GM04504 (cell line): ENCODE measurements around the gene ZNF630.
"Not testable (repeated sequence)": the region's sequence is repeated elsewhere in the genome, so short reads cannot be mapped to it uniquely, and the experiment has no call there.

Experiments
- DNase-seq: peaks from one replicate; pipeline ENCODE4 v3.0.0-alpha.2; 2012; ENCODE audit warnings: low read depth

The ZNF630 gene

GRCh38 chrX:48071064-48071985 lies at the start of gene ZNF630:
TSS of gene ZNF630 (minus strand) at chrX:48071640. CDS start at chrX:48066886, 4,754 bp downstream.
- DNase-seq = no peak

- no peak for DNase-seq
These were observed 36.3 kb upstream of the ZNF630 start for GRCh38 chrX:48107717-48108116.

DNA sequence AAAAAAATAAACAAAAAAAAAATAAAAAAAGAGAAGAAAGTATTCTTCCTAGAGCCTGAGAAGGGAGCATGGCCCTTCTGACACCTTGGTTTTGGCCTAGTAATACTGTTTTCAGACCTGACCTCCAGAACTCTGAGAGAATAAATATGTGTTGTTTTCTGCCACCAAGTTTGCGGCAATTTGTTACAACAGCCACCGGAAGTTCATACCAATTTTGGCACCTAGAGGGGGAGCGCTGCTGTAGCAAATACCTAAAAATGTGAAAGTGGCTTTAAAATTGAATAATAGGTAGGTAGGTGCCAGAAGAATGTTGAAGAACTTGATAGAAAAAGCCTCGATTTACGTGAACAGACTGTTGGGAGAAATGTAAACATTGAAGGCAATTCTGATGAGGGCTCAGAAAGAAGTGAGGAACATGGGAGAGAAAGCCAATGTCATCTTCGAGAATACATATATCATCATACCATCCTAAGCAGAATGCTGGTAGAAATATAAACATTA lies 31.5 kb upstream of the ZNF630 start:
- no peak for DNase-seq

GRCh38 chrX:48101443-48101842 lies 30.0 kb upstream of the ZNF630 start:
- no peak for DNase-seq

DNA sequence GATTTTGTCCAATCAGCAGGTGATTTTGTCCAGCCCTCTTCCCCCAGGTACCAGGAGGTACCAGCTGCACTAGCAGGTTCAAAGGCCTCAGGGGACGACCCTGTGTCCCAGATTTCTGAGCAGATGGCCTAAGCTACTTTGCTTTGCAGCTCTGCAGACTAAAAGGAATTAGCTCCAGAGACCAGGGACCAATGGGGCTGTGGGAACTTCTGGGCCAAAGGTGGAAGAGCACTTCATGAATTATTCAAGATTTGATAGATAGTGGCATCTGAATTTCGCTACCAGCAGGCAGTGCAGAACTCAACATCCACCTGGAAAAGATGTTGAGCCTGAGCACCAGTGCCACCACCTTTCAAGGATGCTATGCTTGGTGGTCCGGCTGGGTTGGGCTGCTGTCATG lies 21.1 kb upstream of the ZNF630 start:
- not testable (repeated sequence) for DNase-seq

DNA sequence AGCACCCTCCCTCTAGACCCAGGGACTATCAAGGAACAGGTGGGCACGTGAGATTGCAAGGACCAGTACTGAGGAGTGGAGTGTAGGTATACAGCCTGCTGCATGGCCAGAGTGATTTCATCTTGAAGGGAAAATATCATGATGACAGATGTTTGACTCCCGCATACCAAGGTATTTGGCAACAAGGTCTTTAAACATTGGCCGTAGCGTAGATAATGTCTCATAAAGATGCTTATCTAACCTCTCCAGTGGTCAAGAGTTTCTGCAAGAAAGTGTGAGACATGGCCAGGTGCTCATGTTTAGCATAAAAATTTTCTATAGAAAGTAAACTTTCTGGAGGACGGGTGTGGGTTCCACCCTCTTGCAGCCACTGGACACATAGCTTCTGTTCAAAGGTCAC lies 18.7 kb upstream of the ZNF630 start:
- no peak for DNase-seq

DNA sequence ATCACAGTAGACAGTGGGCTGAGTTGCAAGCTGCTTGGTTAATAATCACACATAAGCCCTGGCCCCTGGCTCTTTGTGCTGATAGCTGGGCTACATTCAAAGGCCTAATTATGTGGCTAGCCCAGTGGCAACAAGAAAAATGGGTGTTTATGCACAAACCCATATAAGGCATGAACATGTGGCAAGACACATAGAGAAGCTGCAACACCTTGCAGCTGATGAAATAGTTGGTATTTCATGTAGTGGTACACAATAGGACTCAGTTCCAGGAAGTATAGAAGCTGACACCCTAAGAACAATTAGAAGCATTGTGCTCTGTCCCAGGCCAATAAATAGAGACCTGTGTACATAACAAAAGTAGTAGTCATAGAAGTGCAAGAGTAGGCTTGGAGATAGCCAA lies 14.6 kb upstream of the ZNF630 start:
- no peak for DNase-seq

GRCh38 chrX:48083706-48084105 lies 12.3 kb upstream of the ZNF630 start:
- no peak for DNase-seq

DNA sequence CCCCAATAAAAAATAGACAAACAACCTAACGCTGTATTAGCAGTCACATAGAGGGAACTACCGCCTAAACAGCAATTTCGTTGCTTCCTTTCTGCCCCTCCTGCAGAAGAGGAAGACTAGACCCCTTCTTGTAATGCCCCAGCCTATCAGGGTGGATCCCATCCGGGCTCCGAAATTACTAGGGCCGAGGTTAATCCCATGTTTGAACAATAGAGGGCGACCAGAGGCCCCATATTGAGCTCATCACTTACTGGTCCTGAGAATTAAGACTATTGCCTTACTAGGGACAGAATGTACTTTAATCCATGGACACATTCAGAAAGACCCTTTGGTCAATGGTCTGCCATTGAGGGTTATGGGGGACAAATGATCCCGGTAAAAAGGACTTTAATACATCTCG lies 11.8 kb upstream of the ZNF630 start:
- no peak for DNase-seq

GRCh38 chrX:48076343-48076742 lies 4.9 kb upstream of the ZNF630 start:
- DNase-seq = no peak

GRCh38 chrX:48071986-48072605 lies 656 bp upstream of the ZNF630 start:
- no peak for DNase-seq

- no peak for DNase-seq
These were observed 3.1 kb downstream of the ZNF630 start for GRCh38 chrX:48068096-48068887.

- no peak for DNase-seq
These were observed 7.2 kb downstream of the ZNF630 start for GRCh38 chrX:48064261-48064660.

DNA sequence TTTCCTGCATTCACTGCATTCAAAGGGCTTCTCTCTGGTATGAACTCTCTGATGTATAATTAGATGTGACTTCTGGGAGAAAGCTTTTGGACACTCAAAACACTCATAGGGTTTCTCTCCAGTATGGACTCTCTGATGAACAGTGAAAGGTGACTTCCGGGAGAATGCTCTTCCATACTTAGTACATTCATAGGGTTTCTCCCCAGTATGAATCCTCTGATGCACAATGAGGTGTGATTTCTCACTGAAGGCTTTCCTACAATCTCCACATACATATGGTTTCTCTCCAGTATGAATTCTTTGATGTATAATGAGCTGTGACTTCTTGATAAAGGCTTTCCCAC lies 12.2 kb downstream of the ZNF630 start:
- no peak for DNase-seq

GRCh38 chrX:48058621-48059295 lies 12.7 kb downstream of the ZNF630 start:
- DNase-seq = no peak

GRCh38 chrX:48046846-48047245 lies 24.6 kb downstream of the ZNF630 start:
- DNase-seq = no peak

- no peak for DNase-seq
These were observed 25.8 kb downstream of the ZNF630 start for GRCh38 chrX:48045410-48046311.

- no peak for DNase-seq
These were observed 28.4 kb downstream of the ZNF630 start for GRCh38 chrX:48043056-48043455.

DNA sequence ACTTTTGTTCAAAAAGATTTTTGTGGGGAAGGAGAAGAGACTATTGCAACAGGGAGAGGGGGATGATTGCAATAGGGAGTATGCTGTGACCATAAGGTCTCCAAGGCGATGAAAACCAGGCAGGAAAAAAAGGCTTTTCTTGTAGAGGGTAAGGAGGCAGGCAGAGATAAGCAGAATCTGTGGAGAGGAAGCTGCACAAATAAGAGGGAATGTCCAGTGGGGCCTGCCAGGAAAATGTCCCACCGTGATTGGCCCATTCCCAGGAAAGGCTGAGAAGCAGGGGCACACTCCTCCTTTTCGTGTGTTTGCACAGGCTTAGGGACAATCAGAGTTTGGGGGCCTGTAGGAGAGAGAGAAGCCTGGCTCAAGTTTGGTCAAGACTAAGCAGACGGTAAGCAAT lies 35.5 kb downstream of the ZNF630 start:
- no peak for DNase-seq

GRCh38 chrX:48030641-48031173 lies 40.7 kb downstream of the ZNF630 start:
- not testable (repeated sequence) for DNase-seq

- no peak for DNase-seq
These were observed 41.2 kb downstream of the ZNF630 start for GRCh38 chrX:48030237-48030636.
